HG03571 (cell line): Measurements from ENCODE around the gene HIF3A.
"Not testable (repeated sequence)": the region's sequence is repeated elsewhere in the genome, so short reads cannot be mapped to it uniquely, and the experiment has no call there.

Experiments used
- ATAC-seq: cut with Tn5 transposase; IDR thresholded peaks from one replicate; pipeline ENCODE4 v1.9.1; 2021; ENCODE audit not compliant: unreplicated experiment

Gene HIF3A

DNA sequence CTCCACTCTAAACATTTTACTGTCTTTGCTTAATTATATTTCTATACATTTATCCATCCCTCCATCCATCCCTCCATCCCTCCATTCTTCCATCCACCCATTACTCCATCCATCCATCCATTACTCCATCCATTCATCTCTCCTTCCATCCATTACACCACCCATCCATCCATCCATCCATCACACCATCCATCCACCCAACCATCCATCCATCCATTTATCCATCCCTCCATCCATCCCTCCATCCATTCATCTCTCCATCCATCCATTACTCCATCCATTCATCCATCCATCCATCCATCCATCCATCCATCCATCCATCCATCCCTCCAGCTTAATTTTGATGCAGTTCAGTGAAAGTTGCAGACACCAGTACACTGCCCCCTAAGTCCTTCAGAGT is 5.0 kb upstream of the HIF3A start:
- no peak for ATAC-seq

DNA sequence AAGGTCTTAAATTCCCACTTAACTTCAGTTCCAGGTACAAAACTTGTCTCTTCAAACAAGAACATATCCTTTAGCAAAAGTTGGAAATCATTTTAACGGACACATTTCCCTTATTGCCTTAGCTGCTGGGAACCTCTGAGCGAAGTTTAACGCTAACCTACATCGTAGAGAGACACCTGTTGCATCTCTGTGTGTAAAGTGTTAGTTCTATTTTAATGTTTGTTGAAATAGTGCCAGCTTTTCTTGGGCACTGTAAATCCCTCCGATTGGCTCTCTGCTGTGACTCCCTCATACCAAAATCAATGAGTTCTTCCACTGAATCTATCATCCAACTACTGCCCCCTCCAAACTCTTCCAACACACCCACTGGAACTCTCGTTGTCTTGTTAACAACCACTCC is 2.3 kb upstream of the HIF3A start:
- ATAC-seq = no peak

DNA sequence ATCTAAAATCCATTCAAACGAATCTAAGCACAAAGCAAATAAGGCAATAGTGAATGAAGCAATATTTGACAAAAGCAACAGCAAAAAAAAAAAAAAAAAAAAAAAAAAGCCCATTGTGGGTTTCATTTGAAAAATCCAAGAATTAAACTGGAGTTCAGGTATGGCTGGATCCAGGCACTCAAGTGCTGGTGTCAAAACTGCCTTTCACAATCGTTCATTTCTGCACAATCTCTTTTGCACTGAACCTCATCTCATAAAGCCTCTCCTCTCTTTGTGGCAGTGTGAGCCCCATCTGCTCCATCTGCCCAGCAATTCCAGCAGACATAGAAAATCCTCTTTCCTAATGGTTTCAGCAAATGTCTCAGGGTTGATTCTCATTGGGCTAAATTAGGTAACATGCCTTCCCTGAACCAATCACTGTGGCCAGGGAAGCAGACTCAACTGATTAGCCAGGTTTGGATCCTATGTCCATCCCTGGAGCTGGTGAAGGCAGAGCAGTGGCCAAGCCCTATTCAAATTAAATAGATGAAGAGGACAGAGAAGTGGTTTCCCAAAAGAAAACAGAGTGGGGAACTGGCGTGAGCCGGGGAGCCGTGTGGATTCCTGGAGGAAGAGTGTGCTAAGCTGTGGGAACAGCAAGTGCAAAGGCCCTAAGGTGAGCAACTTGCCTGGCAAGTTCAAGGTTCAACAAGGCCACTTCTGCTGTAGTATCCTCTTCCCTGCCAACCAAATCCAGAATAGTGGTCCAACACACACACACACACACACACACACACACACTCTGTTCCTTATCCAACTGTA is 1.2 kb upstream of the HIF3A start:
- no peak for ATAC-seq

DNA sequence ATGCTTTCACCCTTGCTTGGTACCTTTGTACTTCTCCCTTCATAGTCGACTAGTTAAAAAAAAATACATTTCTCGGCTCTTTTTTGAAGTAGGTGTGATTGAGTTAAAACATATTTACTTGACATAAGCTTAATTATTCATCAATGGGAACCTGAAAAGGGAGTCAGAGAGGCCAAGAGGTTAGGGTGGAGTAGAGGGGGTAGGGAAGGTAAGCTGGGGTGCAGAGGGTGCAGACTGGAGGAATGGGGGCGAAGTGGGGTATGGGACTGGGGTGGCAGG is 701 bp upstream of the HIF3A start:
- ATAC-seq = no peak

DNA sequence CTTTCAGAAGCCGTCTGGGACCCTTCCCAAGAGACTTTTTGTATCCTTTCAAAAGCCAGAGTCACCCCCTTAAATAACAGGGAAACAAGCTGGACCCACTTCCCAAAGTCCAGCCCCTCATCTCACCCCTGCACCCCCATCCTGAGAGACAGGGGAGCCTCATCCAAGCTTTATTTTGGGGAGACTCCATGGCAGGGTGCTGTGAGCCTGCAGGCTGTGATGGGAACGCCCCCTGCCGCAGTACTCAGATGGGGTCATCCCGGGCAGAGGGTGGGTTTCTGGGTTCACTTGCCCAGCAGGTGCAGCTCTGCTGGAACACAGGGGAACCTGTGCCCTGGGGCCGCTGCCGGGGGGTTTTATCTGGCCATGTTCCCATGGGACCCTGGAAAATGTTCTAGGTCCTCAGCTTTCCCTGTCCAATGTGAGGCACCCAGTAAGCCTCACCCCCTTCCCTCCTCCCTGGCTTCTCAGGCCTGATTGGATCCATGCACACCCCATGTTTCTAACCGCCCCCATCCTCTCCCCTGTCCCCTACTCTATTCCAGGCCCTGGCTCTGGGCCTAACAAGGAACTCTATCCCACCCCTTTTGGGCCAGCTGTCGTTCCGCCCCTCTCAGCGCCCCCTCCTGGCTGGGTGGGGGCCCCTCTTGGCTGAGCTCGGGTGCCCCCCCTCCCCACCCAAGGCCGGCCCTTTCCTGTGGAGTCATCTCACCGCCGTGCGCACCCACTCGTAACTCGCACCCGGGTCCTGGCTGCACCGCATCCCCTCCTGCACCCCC is 1.0 kb downstream of the HIF3A start:
- ATAC-seq = no peak

DNA sequence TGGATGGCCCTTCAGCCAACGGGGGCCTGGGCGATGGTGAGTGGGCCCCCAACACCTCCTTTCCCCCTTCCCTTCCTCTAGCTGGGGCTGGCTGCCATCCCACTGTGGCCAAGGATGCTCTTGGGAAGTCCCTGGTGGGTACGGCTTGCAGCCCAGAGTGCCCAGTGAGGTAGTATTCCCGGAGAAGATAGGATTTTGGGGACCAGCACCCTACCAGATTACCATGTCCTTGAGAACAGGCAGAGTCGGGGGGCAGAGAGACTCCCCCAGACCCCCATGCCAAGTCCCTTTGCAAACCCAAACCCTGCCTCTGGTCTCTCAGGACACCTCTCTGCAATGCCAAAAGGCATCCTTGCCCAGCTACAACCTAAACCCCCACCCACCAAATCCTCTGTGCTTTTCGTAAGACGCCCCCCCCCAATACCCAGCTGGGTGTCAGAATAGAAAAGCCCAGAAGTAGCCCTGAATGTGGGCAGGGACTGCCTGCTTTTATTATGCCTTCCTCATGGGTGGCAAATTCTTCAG is 1.7 kb downstream of the HIF3A start:
- ATAC-seq = no peak

DNA sequence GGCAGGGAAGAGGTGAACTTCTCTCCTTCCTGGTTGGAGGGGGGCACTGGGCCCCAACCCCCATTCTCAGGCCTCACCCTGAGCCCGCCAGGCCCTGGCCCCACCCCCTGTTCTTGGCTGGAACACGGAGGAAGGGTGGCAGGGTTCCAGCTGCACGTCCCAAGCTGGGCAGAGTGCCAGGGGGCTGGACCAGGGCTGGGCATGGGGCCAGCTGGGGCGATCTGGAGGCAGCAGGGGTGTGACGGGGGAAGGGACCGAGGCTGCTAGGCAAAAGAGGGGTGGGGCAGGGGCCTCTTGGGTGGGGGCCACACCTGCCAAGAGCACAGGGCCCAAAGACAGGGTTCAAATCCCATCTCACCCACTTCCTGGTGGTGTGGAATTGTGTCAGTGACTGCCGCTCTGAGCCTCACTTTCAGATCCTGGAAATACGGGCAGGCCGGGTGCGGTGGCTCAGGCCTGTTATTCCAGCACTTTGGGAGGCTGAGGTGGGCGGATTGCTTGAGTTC is 2.2 kb downstream of the HIF3A start:
- ATAC-seq = no peak

DNA sequence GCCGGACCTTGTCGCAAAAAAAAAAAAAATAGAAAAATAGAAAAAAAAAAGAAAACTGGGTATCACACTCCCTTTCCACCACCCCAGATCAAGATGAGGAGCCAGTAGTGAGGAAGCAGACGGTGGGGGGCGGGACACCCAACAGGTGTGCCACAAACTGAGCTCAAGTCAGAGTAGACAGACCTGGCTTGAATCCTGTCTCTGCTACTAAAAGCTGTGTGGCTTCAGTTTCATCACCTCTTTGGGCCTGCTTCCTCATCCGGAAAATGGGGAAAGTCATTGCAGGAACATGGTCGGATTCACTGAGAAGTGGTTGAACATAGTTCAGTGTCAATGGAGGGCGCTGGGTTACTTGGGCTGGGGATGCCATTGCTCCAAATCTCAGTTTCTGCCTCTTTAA is 2.9 kb downstream of the HIF3A start:
- ATAC-seq = no peak

DNA sequence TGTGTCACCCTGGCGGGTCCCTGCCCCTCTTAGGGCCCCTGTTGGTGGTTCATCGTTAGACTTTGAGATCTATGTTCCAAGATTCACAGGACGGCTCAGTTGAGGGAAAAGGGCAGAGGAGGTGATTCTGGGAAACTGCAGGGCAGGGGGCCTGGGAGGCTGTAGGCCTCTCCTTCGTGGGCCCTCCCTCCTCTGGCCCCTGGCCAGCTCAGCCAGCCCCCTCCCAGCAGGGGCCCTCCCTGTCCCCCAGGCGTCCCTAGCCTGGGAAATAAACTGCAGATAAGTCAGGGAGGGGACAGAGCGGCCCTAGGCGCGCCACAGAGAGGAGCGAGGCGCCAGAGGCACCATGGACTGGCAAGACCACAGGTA is 6.5 kb downstream of the HIF3A start:
- ATAC-seq = no peak

DNA sequence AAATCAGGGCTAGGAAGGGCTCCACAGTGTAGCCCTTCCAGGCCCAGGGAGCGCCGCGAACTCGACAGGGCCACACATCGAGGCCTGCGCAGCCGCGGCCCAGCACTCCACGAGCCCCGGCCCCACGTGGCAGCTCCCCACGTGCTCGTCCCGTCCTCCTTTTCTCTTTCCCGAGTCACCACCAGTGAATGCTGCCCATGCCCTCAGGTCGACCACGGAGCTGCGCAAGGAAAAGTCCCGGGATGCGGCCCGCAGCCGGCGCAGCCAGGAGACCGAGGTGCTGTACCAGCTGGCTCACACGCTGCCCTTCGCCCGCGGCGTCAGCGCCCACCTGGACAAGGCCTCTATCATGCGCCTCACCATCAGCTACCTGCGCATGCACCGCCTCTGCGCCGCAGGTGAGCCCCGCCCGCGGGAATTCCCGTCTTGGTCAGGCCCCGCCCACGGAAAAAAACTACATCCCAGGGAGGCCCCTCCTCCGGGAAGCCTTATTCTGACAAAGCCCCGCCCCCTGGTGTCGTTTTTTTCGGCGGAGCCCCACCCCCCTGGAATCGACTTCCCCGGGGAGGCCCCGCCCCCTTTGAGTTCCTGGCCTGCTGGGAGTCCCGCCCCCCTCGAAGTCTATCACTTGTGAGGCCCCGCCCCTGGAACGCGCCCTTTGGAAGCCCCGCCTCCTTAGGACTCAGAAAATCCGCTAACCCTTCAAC is 7.0 kb downstream of the HIF3A start:
- no peak for ATAC-seq

DNA sequence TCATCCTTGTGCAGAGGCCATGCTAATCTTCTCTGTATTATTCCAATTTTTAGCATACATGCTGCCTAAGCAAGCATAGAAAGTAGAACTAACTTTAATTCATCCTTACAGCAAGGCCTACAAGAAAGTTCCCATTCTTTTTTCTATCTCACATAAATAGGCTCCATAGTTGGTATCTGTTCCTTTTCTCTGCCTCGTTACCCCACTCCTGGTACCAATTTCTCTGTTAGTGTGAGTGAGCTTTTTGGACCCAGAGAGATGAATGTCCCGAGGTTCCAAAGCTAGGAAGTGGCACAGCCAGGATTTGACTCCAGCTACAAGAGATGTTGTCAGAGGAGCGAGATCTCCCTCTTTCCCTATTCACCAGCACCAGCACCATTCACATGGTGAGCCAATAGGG is 9.7 kb downstream of the HIF3A start:
- no peak for ATAC-seq

DNA sequence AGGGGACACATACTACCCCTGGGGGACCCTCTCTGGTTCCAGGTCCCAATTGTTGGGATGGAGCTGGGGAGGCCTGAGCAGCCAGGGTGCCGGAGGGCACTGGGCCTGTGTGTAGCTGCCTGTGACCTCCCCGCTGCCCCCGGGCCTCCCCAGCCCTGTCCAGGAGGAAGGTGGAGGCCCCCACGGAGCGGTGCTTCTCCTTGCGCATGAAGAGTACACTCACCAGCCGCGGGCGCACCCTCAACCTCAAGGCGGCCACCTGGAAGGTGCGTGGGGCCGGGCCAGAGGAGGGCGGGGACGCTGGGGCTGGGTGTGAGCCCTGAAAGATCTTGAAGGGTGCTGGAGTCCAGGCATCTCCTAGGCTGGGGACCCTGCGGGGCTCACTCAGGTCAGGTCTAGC is 11.7 kb downstream of the HIF3A start:
- ATAC-seq = no peak

DNA sequence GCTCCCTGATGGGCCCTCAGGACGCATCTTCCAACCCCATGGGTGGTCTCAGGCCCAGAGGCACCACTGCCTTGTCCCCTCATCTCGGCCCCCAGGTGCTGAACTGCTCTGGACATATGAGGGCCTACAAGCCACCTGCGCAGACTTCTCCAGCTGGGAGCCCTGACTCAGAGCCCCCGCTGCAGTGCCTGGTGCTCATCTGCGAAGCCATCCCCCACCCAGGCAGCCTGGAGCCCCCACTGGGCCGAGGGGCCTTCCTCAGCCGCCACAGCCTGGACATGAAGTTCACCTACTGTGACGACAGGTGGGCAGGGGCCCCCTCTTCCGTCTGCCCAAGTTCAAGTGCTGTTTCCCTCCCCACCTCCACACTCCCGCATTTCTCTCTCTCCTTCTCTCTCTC is 12.2 kb downstream of the HIF3A start:
- no peak for ATAC-seq

DNA sequence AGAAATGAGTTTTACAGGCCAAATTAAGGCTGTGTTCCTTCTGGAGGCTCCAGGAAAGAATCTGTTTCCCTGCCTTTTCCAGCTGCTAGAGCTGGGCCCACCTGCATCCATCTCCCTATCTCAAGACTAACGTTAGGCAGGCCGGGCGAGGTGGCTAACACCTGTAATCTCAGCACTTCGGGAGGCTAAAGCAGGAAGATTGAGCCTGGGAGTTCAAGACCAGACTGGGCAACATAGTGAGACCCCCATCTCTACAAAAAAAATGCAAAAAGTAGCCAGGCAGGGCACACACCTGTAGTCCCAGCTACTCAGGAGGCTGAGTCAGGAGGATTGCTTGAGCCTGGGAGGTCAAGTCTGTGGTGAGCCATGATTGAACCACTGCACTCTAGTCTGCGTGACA is 14.6 kb downstream of the HIF3A start:
- no peak for ATAC-seq

DNA sequence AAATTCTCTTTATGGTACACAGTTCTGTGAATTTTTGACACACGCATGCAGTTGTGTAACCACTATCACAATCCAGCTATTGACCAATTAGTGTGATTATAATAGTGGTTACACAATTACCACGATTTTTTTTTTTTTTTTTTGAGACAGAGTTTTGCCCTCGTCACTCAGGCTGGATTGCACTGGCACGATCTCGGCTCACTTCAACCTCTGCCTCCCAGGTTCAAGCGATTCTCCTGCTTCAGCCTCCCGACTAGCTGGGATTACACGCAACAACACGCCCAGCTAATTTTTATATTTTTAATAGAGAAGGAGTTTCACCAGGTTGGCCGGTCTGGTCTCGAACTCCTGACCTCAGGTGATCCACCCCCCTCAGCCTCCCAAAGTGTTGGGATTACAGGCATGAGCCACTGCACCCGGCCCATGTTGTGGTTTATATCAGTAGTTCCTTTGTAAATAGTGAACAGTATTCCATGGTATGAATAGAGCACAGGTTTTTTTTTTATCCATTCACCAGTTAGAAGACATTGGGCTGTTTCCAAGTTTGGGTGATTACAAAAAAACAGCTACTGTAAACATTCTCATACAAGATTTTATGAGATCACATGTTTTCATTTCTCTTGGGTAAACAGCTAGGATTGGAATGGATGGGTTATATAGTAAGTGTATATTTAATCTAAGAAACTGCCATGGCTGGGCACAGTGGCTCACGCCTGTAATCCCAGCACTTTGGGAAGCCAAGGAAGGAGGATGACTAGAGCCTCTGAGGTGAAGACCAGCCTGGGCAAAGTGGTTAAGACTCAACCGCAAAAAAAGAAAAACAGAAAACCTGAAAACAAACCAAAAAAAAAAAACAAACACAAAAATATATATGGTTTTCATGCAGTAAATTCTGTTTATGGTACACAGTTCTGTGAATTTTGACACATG is 17.0 kb downstream of the HIF3A start:
- ATAC-seq = not testable (repeated sequence)

DNA sequence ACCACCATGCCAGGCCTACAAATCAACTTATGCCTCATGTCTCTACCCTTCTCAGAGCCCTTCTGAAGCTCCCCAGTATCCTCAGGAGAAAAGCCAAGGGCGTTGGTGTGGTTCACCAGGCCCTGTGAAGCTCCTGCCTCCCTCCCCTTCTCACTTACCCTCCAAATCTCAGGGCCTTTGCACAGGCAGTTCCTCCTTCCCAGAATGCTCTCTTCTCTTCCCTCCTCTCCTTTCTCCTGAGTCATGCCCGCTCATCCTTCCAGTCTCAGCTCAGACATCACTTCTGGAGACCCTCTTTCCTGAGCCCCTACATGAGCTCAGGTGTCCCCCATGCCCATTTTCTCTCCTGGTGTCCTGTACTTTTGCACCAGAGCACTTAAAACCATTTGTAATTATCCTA is 20.5 kb downstream of the HIF3A start:
- no peak for ATAC-seq

DNA sequence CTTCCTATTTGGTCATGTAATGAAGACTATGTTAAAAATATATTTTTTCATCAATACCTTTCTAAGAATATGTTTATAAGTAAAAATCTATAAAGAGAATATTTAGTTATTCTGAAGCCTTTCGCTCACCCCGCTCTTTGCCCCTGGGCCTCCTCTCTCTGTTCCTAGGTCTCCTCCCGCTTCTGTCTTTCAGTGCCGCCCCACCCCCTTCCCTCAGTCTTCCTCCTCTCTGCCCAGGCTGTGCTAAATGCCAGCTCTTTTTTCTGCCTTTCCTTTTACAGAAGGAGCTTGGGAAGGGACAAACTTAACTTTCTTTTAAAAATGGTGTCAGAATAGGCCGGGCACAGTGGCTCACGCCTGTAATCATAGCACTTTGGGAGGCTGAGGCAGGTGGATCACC is 22.8 kb downstream of the HIF3A start:
- no peak for ATAC-seq

DNA sequence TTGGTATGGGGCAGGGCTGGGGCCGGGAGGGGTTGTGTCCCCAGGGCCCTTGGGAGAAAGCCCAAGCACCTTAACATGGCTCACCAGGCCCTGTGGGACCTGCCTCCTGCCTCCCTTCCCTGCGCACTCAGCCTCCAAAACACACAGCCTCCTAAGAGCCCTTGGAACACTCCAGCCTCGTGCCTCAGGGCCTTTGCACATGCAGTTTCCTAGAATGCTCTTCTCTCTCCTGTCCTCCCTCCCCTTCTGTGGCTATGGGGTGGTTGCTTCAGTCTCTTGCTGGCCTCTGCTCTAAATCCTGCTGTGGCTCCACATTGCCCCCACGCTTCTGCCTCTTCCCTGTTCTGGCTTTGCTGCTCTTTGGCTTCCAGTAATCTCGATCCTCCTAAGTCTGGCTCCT is 23.7 kb downstream of the HIF3A start:
- ATAC-seq = no peak

DNA sequence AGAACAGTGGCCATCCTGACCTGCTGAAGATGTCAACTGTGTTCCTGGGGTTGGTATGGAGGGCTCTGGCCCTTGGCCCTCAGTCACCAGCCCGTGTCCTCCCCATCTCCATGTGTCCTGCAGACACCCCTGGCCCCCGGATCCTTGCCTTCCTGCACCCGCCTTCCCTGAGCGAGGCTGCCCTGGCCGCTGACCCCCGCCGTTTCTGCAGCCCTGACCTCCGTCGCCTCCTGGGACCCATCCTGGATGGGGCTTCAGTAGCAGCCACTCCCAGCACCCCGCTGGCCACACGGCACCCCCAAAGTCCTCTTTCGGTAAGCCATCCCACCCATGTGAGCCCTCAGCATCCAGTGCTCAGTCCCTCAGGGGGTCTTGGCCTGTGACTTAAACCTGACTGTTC is 24.8 kb downstream of the HIF3A start:
- no peak for ATAC-seq

DNA sequence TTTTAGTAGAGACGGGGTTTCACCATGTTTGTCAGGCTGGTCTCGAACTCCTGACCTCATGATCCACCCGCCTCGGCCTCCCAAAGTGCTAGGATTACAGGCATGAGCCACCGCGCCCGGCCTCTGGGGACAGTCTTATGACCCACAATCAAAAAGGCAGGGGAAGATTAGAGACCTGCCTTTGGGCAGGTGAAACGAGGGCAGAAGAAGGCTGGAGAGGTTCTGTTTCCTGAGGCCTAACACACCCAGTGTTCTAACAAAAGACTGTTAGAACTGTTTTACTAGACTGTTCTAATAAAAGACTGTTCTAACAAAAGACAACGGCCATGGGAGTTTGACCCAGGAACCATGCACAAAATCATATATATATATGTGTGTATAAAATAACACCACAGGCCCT is 26.4 kb downstream of the HIF3A start:
- ATAC-seq = not testable (repeated sequence)

DNA sequence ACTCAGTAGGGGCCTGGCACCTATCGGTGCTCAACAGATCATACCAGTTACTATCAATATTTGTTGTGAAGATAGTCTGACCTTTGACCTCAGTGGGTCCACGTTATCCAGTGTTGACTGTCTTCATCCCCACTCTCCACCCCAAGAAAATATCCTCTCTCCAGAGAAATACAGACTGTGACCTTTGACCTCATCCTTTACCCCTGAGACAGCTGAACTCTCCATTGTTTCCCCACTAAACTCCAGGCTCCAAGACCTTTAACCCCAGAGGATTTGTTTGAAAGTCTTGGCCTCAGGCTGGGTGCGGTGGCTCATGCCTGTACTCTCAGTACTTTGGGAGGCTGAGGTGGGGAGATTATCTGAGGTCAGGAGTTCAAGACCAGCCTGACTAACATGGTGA is 27.4 kb downstream of the HIF3A start:
- ATAC-seq = no peak
